ENCODE results near the gene RPL10A. TPM values are rescaled to one million over a fixed set of nuclear protein-coding genes. Genes with fewer than 3 reads are reported as not detected.

RPL10A gene
- polyA plus RNA-seq, 1 donor (not counting 4 experiments of a cell fraction or from before 2014, with no cell fraction given): 2,462 TPM

DNA sequence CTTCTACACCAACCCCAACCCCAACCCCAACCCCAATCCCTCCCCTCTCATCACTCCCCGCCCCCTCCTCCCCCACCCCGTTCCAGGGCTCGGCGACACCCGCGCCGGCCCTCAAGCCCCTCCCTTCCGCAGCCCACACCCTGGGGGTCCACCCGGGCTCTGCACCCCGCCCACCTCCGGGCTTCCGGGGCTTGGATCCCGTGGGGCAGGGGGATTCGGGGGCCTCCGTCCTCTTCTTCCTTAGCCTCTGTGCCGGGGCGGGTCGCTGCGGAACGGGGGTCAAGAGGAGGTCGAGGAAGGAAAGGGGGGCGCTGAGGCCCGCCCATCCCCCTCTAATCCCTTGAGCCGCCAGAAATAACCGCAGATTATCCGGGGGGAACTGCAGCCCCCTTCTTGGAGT is 43.8 kb downstream of the RPL10A start:
- H4K20me1 ChIP-seq (ENCODE audit: control insufficient read depth, extremely low read depth, insufficient read depth, low read length): no peaks in the 10 kb centered on the region
- no peaks in the 10 kb centered on the region for H3K9me1 ChIP-seq (ENCODE audit: control insufficient read depth, extremely low read depth, insufficient read depth, low read length)
- H3K79me2 ChIP-seq (ENCODE audit: control insufficient read depth, insufficient read depth, low read length): no peaks in the 10 kb centered on the region
- no peaks in the 10 kb centered on the region for H3K4me1 ChIP-seq (ENCODE audit: control insufficient read depth, extremely low read depth, insufficient read depth, low read length)
- H3K4me3 ChIP-seq (ENCODE audit: control insufficient read depth in 2 of 3, extremely low read depth in 1 of 3, insufficient read depth in 2 of 3, low read depth in 1 of 3, low read length in 3 of 3): no peak overlapping the region
- no peaks in the 10 kb centered on the region for H3K9me3 ChIP-seq (ENCODE audit: control insufficient read depth, low read depth, low read length)
- peaks cover 30% of the 10 kb centered on the region for H3K27me3 ChIP-seq (ENCODE audit: control insufficient read depth, extremely low read depth, insufficient read depth, low read length)
- H3K36me3 ChIP-seq (ENCODE audit: control insufficient read depth in 2 of 2, extremely low read depth in 1 of 2, insufficient read depth in 2 of 2, low read length in 2 of 2): no peaks in the 10 kb centered on the region
- no peak overlapping the region for H2AFZ ChIP-seq (ENCODE audit: control insufficient read depth, low read length)
- no peak overlapping the region for H3K9ac ChIP-seq (ENCODE audit: control insufficient read depth, extremely low read depth, insufficient read depth, low read length)
- FAIRE-seq: no peak
- DNase-seq (ENCODE audit: low read depth, low spot score): no peak
- H3K4me2 ChIP-seq (ENCODE audit: control insufficient read depth, extremely low read depth, insufficient read depth, low read depth, low read length): no peak overlapping the region
- dilution Hi-C loops (cut with MboI; ENCODE audit: extremely low pct_ligation_motif_present, low sequenced_read_pairs): no loop called here
- H3K27ac ChIP-seq (ENCODE audit: control insufficient read depth, insufficient read depth, low read length): no peak overlapping the region
- TF ChIP-seq EZH2 (IDR thresholded peaks at IDR 0.05; ENCODE audit: low read length): no peak
- TF ChIP-seq, protein P1, sequence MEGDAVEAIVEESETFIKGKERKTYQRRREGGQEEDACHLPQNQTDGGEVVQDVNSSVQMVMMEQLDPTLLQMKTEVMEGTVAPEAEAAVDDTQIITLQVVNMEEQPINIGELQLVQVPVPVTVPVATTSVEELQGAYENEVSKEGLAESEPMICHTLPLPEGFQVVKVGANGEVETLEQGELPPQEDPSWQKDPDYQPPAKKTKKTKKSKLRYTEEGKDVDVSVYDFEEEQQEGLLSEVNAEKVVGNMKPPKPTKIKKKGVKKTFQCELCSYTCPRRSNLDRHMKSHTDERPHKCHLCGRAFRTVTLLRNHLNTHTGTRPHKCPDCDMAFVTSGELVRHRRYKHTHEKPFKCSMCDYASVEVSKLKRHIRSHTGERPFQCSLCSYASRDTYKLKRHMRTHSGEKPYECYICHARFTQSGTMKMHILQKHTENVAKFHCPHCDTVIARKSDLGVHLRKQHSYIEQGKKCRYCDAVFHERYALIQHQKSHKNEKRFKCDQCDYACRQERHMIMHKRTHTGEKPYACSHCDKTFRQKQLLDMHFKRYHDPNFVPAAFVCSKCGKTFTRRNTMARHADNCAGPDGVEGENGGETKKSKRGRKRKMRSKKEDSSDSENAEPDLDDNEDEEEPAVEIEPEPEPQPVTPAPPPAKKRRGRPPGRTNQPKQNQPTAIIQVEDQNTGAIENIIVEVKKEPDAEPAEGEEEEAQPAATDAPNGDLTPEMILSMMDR (optimal IDR thresholded peaks at IDR 0.05 in 1 of 3, IDR thresholded peaks at IDR 0.05 in 1 of 3, conservative IDR thresholded peaks at IDR 0.05 in 1 of 3; ENCODE audit: extremely low read depth in 1 of 3, insufficient read depth in 2 of 3, low read length in 3 of 3): no peak

- Histone ChIP-seq H3K4me2 (ENCODE audit: control insufficient read depth, extremely low read depth, insufficient read depth, low read depth, low read length) (no peak within 1 kb of the TSS), H3K27me3 (ENCODE audit: control insufficient read depth, extremely low read depth, insufficient read depth, low read length) (peaks cover 30% of the 10 kb centered on the region), H3K9me3 (ENCODE audit: control insufficient read depth, low read depth, low read length) (no peaks in the 10 kb centered on the region), H4K20me1 (ENCODE audit: control insufficient read depth, extremely low read depth, insufficient read depth, low read length) (no peaks in the 10 kb centered on the region), H3K36me3 (ENCODE audit: control insufficient read depth in 2 of 2, extremely low read depth in 1 of 2, insufficient read depth in 2 of 2, low read length in 2 of 2) (no peaks in the 10 kb centered on the region), H3K27ac (ENCODE audit: control insufficient read depth, insufficient read depth, low read length) (no peak within 1 kb of the TSS), H3K9ac (ENCODE audit: control insufficient read depth, extremely low read depth, insufficient read depth, low read length) (no peak within 1 kb of the TSS), H3K4me3 (ENCODE audit: control insufficient read depth in 2 of 3, extremely low read depth in 1 of 3, insufficient read depth in 2 of 3, low read depth in 1 of 3, low read length in 3 of 3) (no peak within 1 kb of the TSS), H3K79me2 (ENCODE audit: control insufficient read depth, insufficient read depth, low read length) (no peaks in the 10 kb centered on the region), H3K9me1 (ENCODE audit: control insufficient read depth, extremely low read depth, insufficient read depth, low read length) (no peaks in the 10 kb centered on the region), H3K4me1 (ENCODE audit: control insufficient read depth, extremely low read depth, insufficient read depth, low read length) (no peaks in the 10 kb centered on the region), H2AFZ (ENCODE audit: control insufficient read depth, low read length) (no peak within 1 kb of the TSS)
- no peak for TF ChIP-seq EZH2 (IDR thresholded peaks at IDR 0.05; ENCODE audit: low read length)
- TF ChIP-seq, protein P1 (optimal IDR thresholded peaks at IDR 0.05 in 1 of 3, IDR thresholded peaks at IDR 0.05 in 1 of 3, conservative IDR thresholded peaks at IDR 0.05 in 1 of 3; ENCODE audit: extremely low read depth in 1 of 3, insufficient read depth in 2 of 3, low read length in 3 of 3): no peak
- DNase-seq (ENCODE audit: low read depth, low spot score) (no peak), FAIRE-seq (no peak)
- dilution Hi-C loops (cut with MboI; ENCODE audit: extremely low pct_ligation_motif_present, low sequenced_read_pairs): no loop called here
These were observed 44.5 kb downstream of the RPL10A start, which contains the start of gene TULP1 for GRCh38 chr6:35512740-35513139. Gene TULP1 (minus strand): TSS chr6:35512896. CDS start chr6:35512858, 38 bp downstream.
